ENCODE data around the gene TAF1C. TPM values are rescaled to one million over a fixed set of nuclear protein-coding genes. Genes with fewer than 3 reads are reported as not detected.

Gene TAF1C
- 25.1 to 35.3 TPM (median 27.9 TPM) in 5 replicates for total RNA-seq (2022; extraction: Qiagen RNA extraction; ENCODE audit: low read depth)

GRCh38 chr16:84186685-84187437, at the start of gene TAF1C:
Gene TAF1C, minus strand, starts transcription at chr16:84187057. Its CDS starts 2,069 bp downstream, at chr16:84184988.

GRCh38 chr16:84190731-84191388, 4.0 kb upstream of the TAF1C start, which contains the start of gene ADAD2:
Gene ADAD2, plus strand, starts transcription at chr16:84191157. Its CDS starts 74 bp downstream, at chr16:84191231.

GRCh38 chr16:84144859-84145639, 41.8 kb downstream of the TAF1C start, which contains the start of the genes DNAAF1 and HSDL1:
Gene DNAAF1, plus strand, starts transcription at chr16:84145308. Its CDS starts 133 bp downstream, at chr16:84145441.
Gene HSDL1, minus strand, starts transcription at chr16:84145177. Its CDS starts 13,856 bp downstream, at chr16:84131321.

Other genes with a start within 250 kb of the TAF1C start
- gene OSGIN1, start 233.8 kb downstream of the TAF1C start, total RNA-seq (2022; extraction: Qiagen RNA extraction; ENCODE audit: low read depth) = 26.7 to 64.3 TPM (median 38.3 TPM) in 5 replicates
- 2.1 to 4.5 TPM (median 2.9 TPM) in 5 replicates for gene NECAB2, start 218.8 kb downstream of the TAF1C start, total RNA-seq (2022; extraction: Qiagen RNA extraction; ENCODE audit: low read depth)
- not detected in 5 replicates for gene SLC38A8, start 144.3 kb downstream of the TAF1C start, total RNA-seq (2022; extraction: Qiagen RNA extraction; ENCODE audit: low read depth)
- gene MBTPS1, start 70.1 kb downstream of the TAF1C start, total RNA-seq (2022; extraction: Qiagen RNA extraction; ENCODE audit: low read depth) = 42.3 to 48.9 TPM (median 46.1 TPM) in 5 replicates
- 17.2 to 18.7 TPM (median 18.1 TPM) in 5 replicates for gene HSDL1, start 41.9 kb downstream of the TAF1C start, total RNA-seq (2022; extraction: Qiagen RNA extraction; ENCODE audit: low read depth)
- 0.09 to 0.50 TPM (median 0.19 TPM) in 5 replicates for gene DNAAF1, start 41.7 kb downstream of the TAF1C start, total RNA-seq (2022; extraction: Qiagen RNA extraction; ENCODE audit: low read depth)
- not detected in 5 replicates for gene ADAD2, start 4.1 kb upstream of the TAF1C start, total RNA-seq (2022; extraction: Qiagen RNA extraction; ENCODE audit: low read depth)
- not detected in 5 replicates for gene KCNG4, start 53.0 kb upstream of the TAF1C start, total RNA-seq (2022; extraction: Qiagen RNA extraction; ENCODE audit: low read depth)
- gene WFDC1, start 107.8 kb upstream of the TAF1C start, total RNA-seq (2022; extraction: Qiagen RNA extraction; ENCODE audit: low read depth) = not detected in 5 replicates
- gene ATP2C2, start 181.5 kb upstream of the TAF1C start, total RNA-seq (2022; extraction: Qiagen RNA extraction; ENCODE audit: low read depth) = 0.05 to 0.48 TPM (median 0.21 TPM) in 4 of 5 replicates, not detected in the other

Data from A549 treated with CpdA at 1 μM for 4 hours (cell line).